Measurements from ENCODE around the gene EFCC1. TPM values are rescaled to one million over a fixed set of nuclear protein-coding genes. Genes with fewer than 3 reads are reported as not detected.

The EFCC1 gene
- polyA plus RNA-seq (2011; rRNA removed) (not detected in 2 replicates), polyA minus RNA-seq (2011; rRNA and poly(A)+ RNA removed) (not detected in 2 replicates)

- POLR2A ChIA-PET = no interaction called here
- Histone ChIP-seq H3K36me3 (ENCODE audit: control insufficient read depth, insufficient read depth, low read length) (no peaks in the 10 kb centered on the region), H3K4me3 (ENCODE audit: low read depth, low read length) (0 out of 2 replicates have a peak within 1 kb of the TSS, but pooled peaks have one; percentile 10), H3K27me3 (ENCODE audit: control insufficient read depth, insufficient read depth, low read length) (peaks cover 37% of the 10 kb centered on the region)
- TF ChIP-seq CTCF (IDR thresholded peaks at IDR 0.05; ENCODE audit: insufficient read depth, low read depth, low read length) = no peak
- no peak for DNase-seq (ENCODE audit: low read depth)
- CTCF ChIA-PET = no interaction called here
Measured at GRCh38 chr3:129001101-129001805, at the start of gene EFCC1. TSS of gene EFCC1 (plus strand) at chr3:129001304. CDS start at chr3:129001629, 325 bp downstream.

- TF ChIP-seq CTCF (IDR thresholded peaks at IDR 0.05; ENCODE audit: insufficient read depth, low read depth, low read length) = no peak
- ChIA-PET POLR2A (no interaction called here), CTCF (no interaction called here)
- Histone ChIP-seq H3K36me3 (ENCODE audit: control insufficient read depth, insufficient read depth, low read length) (no peaks in the 10 kb centered on the region), H3K4me3 (ENCODE audit: low read depth, low read length) (no peak overlapping the region), H3K27me3 (ENCODE audit: control insufficient read depth, insufficient read depth, low read length) (no peaks in the 10 kb centered on the region; the same call in 1 of the 2 replicates)
- no peak for DNase-seq (ENCODE audit: low read depth)
Measured at GRCh38 chr3:128956440-128956839, 44.7 kb upstream of the EFCC1 start.

GRCh38 chr3:128965280-128965679 is 35.8 kb upstream of the EFCC1 start:
- no peak for DNase-seq (ENCODE audit: low read depth)
- CTCF ChIA-PET = no interaction called here
- POLR2A ChIA-PET = no interaction called here
- Histone ChIP-seq H3K27me3 (ENCODE audit: control insufficient read depth, insufficient read depth, low read length) (peaks cover 6% of the 10 kb centered on the region; the same call in 1 of the 2 replicates), H3K4me3 (ENCODE audit: low read depth, low read length) (no peak overlapping the region), H3K36me3 (ENCODE audit: control insufficient read depth, insufficient read depth, low read length) (no peaks in the 10 kb centered on the region)
- no peak for TF ChIP-seq CTCF (IDR thresholded peaks at IDR 0.05; ENCODE audit: insufficient read depth, low read depth, low read length)

- TF ChIP-seq CTCF (IDR thresholded peaks at IDR 0.05; ENCODE audit: insufficient read depth, low read depth, low read length) = no peak
- no peak for DNase-seq (ENCODE audit: low read depth)
- H3K36me3 ChIP-seq (ENCODE audit: control insufficient read depth, insufficient read depth, low read length) = no peaks in the 10 kb centered on the region
- ChIA-PET CTCF (no interaction called here), POLR2A (no interaction called here)
- peaks cover 6% of the 10 kb centered on the region; the same call in 1 of the 2 replicates for H3K27me3 ChIP-seq (ENCODE audit: control insufficient read depth, insufficient read depth, low read length)
- no peak overlapping the region for H3K4me3 ChIP-seq (ENCODE audit: low read depth, low read length)
Measured at GRCh38 chr3:128965818-128966217, 35.3 kb upstream of the EFCC1 start.

GRCh38 chr3:128967748-128968355 is 33.3 kb upstream of the EFCC1 start:
- Histone ChIP-seq H3K27me3 (ENCODE audit: control insufficient read depth, insufficient read depth, low read length) (peaks cover 9% of the 10 kb centered on the region), H3K36me3 (ENCODE audit: control insufficient read depth, insufficient read depth, low read length) (no peaks in the 10 kb centered on the region), H3K4me3 (ENCODE audit: low read depth, low read length) (no peak overlapping the region)
- ChIA-PET CTCF (interaction anchor here (0.7 to 4.9 kb wide), 5 partner anchors 86 to 694 kb away, joined by 3 to 62 read pairs (median 3); partner anchors contain the start of gene COPG1), POLR2A (no interaction called here)
- no peak for DNase-seq (ENCODE audit: low read depth)
- no peak for TF ChIP-seq CTCF (IDR thresholded peaks at IDR 0.05; ENCODE audit: insufficient read depth, low read depth, low read length)
